HG03025 (cell line): ENCODE data around the gene PGD.
"Not testable (repeated sequence)": the region's sequence is repeated elsewhere in the genome, so short reads cannot be mapped to it uniquely, and the experiment has no call there.

ENCODE experiments used
- ATAC-seq: cut with Tn5 transposase; IDR thresholded peaks from one replicate; pipeline ENCODE4 v1.9.1; 2021; ENCODE audit warnings: mild to moderate bottlenecking, moderate library complexity; ENCODE audit not compliant: unreplicated experiment, low FRiP score

PGD gene

GRCh38 chr1:10398734-10399443 is at the start of gene PGD:
Gene PGD, plus strand, starts transcription at chr1:10399064. Its CDS starts 54 bp downstream, at chr1:10399118.
- peak; percentile 93 for ATAC-seq

DNA sequence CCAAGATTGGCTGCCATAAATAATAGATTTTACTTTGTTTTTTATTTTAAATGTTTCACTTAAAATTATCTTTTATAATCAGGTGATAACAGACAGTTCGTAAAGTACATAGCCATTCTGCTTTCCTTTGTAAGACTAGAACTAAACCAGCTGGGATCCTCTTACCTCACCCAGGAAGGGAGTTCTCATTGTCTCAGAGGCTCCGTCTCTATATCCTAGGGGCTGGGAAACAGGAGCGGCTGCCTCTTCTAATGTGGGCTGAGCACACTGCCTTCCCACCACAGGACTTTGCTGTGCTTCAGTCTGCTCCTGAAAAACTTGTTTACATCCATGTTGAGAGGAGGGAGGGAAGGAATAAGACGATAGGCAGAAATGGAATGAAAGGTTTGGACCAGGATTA is 45.6 kb upstream of the PGD start:
- no peak for ATAC-seq

GRCh38 chr1:10353693-10354092 is 45.2 kb upstream of the PGD start:
- no peak for ATAC-seq

GRCh38 chr1:10360045-10360444 is 38.8 kb upstream of the PGD start:
- no peak for ATAC-seq

DNA sequence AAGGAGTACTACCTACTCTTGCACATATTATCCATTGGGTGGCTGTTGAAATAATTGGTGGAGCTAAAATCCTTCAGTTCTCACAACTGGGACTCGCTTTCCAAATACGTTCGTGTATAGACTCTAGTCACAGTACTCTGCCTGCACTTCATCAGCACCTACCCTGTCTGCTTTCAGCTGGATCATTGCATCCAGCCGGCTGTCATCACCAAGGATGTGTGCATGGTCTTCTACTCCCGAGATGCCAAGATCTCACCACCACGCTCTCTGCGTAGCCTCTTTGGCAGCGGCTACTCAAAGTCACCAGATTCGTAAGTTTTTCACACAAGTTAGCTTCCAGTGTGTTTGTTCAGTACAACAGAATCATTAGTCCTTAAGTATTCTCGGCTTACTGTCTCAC is 37.3 kb upstream of the PGD start:
- ATAC-seq = no peak

- ATAC-seq = no peak
These were observed 30.7 kb upstream of the PGD start for GRCh38 chr1:10368194-10368593.

- ATAC-seq = no peak
These were observed 24.4 kb upstream of the PGD start for GRCh38 chr1:10374442-10374860.

DNA sequence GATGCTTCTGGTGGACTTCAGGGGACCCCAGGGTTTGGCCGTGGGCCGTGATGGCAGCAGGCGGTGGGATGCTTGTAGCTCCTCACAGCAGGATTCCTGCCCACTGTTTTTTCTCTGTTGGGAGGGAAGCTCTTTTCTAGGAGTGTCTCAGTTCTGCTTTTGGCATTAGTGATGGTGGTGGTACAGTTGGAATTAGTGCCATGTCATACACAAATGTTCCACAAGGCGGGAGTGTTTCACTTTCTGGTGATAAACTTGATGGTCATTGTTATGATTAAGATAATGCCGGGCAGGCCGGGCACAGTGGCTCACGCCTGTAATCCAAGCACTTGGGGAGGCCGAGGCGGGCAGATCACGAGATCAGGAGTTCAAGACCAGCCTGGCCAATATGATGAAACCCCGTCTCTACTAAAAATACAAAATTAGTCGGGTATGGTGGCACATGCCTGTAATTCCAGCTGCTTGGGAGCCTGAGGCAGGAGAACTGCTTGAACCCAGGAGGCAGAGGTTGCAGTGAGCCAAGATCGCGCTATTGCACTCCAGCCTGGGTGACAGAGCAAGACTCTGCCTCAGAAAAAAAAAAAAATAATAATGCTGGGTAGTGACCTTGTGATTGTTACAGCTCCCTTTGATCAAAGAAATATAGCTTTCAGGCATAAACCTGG is 21.4 kb upstream of the PGD start:
- ATAC-seq = not testable (repeated sequence)

- no peak for ATAC-seq
These were observed 20.6 kb upstream of the PGD start for GRCh38 chr1:10378081-10378841.

DNA sequence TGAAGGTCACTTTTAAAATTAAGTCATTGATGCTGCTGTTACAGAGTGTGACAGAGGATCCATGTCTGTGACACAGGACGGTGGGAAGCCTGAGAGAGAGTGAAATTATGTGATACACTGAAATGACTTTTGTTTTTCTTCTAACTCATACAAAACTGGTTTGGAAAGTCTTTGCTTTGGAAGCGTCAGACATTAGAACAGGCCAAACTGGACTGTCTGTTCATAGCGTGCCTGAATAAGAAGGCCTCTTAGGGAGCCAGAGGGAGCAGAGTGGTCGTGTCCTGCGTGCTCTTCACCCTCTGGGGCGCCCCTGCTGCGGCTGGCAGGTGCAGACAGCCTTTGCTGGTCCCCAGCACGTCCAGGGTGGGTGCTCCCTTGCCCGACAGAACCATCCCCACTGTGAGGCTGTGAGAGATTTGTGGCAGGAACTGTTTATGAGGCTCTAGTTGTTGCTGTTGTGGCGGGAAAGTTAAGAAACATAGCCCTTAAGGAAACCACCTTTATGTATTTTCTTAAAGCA is 19.7 kb upstream of the PGD start:
- ATAC-seq = no peak

DNA sequence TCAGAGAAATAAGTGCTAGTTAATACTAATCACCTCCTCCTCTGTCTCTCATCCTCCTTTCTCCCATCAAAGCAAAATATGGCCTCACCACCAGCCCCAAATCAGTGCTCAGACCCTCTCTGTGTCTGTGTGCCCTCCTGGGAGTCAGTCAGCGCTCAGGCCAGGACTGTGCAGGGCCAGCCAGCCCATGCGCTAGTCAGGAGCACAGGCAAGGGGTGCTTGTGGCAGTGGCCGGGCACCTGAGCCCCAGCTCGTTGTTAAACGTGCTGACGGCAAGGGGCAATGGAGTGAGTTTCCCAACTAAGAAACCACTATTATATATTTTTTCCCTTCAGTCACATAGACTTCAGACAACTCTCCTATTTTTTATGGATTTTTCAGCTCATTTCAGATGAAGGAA is 19.2 kb upstream of the PGD start:
- no peak for ATAC-seq

- no peak for ATAC-seq
These were observed 18.1 kb upstream of the PGD start for GRCh38 chr1:10380594-10381275.

DNA sequence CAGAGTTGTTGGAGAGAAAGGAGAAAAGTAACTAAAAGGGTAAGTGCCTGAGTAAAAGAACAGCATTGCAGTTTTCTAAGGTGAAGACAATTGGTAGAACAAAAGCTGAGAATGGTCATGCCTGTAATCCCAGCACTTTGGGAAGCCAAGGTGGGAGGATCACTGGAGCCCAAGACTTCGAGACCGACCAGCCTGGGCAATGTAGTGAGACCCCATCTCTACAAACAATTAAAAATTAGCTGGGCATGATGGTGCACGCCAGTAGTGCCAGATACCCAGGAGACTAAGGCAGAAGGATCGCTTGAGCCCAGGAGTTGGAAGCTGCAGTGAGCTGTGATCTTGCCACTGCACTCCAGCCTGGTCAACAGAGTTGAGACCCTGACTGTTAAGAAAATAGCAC is 15.2 kb upstream of the PGD start:
- ATAC-seq = no peak

GRCh38 chr1:10384219-10384618 is 14.6 kb upstream of the PGD start:
- ATAC-seq = no peak

DNA sequence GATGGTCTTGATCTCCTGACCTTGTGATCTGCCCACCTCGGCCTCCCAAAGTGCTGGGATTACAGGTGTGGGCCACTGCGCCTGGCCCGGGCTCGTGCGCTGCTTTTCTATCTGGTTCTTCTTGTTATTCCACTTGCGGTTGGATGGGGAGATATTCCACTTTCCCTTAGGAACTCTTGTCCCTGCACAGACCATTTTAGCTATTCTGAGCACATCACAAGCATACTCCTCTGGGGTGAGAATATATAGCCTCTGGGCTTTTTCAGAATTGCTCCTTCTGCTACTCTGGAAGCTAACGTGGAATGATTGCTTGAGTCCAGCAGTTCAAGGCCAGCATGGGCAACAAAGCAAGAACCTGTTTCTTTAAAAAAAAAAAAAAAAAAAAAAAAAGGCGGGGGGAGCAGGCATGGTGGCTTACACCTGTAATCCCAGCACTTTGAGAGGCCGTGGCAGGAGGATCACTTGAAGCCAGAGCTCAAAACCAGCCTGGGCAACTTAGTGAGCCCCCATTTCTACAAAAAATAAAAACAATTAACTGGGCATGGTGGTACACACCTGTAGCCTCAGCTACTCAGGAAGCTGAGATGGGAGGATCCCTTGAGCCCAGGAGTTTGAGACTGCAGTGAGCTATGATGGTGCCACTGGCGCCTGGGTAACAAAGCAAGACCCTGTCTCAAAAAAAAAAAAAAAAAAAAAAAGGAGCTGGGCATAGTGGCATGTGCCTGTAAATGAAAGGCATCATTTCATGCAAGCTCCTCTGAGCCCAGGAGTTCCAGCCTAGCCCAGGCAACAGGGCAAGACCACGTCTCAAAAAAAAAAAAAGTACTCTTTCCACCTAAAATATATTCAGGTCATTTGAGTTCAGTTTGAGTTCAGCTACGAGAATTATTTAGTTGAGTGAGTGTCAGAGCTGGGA is 11.8 kb upstream of the PGD start:
- ATAC-seq = no peak

DNA sequence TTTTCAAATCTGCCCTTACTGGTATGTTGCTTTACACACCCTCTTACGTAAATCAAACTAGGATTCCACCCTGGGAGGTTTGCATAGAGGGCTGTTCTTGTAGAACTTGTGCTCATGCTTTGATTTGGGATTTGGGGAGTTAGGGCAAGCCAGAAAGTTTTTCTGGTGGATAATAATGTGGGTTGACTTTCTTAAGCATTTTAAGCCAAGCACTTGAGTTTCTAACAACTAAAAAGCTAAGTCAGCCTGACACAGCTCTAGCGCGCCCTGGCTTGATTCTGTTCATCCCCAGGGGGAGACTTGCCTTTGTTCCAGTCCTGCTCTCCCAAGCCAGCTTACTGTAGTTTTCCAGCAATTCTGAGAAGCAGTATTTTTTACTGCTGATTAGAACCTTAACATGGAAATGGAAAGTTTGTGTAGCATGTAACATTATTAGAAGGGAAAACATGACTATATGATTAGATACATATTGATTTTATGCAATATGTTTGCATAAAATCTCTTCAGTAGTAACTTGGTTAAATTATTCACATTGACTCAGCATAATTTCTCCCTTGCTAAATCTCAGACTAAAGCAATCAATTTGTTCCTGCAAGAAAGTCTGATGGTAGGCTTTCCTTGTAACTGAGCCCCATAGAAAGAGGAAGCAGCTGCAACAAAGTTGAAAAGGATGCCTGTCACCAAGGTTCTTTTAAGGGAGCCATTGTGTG is 11.0 kb upstream of the PGD start:
- no peak for ATAC-seq

DNA sequence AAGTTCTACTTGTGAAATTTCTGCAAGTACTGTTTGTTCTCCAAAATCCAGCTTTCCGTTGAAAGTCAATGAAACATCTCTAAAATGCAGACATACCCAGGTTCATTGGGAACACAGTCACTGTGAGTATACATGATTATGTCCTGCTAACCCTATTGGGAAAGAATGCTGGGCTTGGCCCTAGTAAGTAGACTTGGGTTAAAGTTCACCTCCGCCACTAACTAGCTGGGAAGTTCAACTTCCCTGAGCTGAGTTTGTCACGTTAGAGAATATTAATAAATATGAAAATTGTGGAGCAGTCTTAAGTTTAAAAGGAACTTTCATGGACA is 10.5 kb upstream of the PGD start:
- ATAC-seq = no peak

GRCh38 chr1:10389271-10389973 is 9.4 kb upstream of the PGD start:
- ATAC-seq = no peak

DNA sequence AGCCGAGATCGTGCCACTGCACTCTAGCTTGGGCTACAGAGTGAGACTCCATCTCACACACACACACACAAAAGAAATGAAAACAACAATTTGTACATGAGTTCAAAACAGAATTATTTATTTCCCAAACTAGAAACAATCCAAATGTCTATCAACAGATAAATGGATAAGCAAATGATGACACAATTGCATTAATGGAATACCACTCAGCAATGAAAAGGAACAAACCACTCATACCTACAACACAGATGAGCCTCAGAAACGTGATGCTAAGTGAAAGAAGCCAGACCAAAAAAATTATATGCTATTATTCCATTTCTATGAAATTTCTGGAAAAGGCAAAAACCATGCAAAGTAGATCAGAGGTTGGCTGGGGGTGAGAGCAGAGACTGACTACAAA is 2.0 kb upstream of the PGD start:
- no peak for ATAC-seq
